ENCODE data around the gene TSPEAR. TPM values are rescaled to one million over a fixed set of nuclear protein-coding genes. Genes with fewer than 3 reads are reported as not detected.

The TSPEAR gene
- polyA plus RNA-seq (2012; ENCODE audit: insufficient read length, low read depth) = 0.48 TPM

GRCh38 chr21:44711327-44712202, at the start of gene TSPEAR:
TSS of gene TSPEAR (minus strand) at chr21:44711572. CDS start at chr21:44711514, 58 bp downstream.
- no peak for TF ChIP-seq FOXP2 (optimal IDR thresholded peaks at IDR 0.05; ENCODE audit: borderline replicate concordance, extremely low read depth, extremely low read length, insufficient read depth)
- no peak for TF ChIP-seq SIN3A (IDR thresholded peaks at IDR 0.05; ENCODE audit: borderline replicate concordance, insufficient read depth, low read length)
- no peak for TF ChIP-seq POLR2AphosphoS5 (IDR thresholded peaks at IDR 0.05; ENCODE audit: low read depth, low read length)
- no peak for TF ChIP-seq TAF1 (IDR thresholded peaks at IDR 0.05; ENCODE audit: borderline replicate concordance, insufficient read depth, low read length)
- TF ChIP-seq REST (IDR thresholded peaks at IDR 0.05; ENCODE audit: insufficient read depth in 1 of 2, low read depth in 2 of 2, low read length in 2 of 2) = no peak

GRCh38 chr21:44760376-44760775, 49.0 kb upstream of the TSPEAR start:
- TF ChIP-seq REST (IDR thresholded peaks at IDR 0.05; ENCODE audit: insufficient read depth in 1 of 2, low read depth in 2 of 2, low read length in 2 of 2) (no peak), POLR2AphosphoS5 (IDR thresholded peaks at IDR 0.05; ENCODE audit: low read depth, low read length) (no peak), SIN3A (IDR thresholded peaks at IDR 0.05; ENCODE audit: borderline replicate concordance, insufficient read depth, low read length) (no peak), FOXP2 (optimal IDR thresholded peaks at IDR 0.05; ENCODE audit: borderline replicate concordance, extremely low read depth, extremely low read length, insufficient read depth) (no peak), TAF1 (IDR thresholded peaks at IDR 0.05; ENCODE audit: borderline replicate concordance, insufficient read depth, low read length) (no peak)

- TF ChIP-seq REST (IDR thresholded peaks at IDR 0.05; ENCODE audit: insufficient read depth in 1 of 2, low read depth in 2 of 2, low read length in 2 of 2) (no peak), SIN3A (IDR thresholded peaks at IDR 0.05; ENCODE audit: borderline replicate concordance, insufficient read depth, low read length) (no peak), FOXP2 (optimal IDR thresholded peaks at IDR 0.05; ENCODE audit: borderline replicate concordance, extremely low read depth, extremely low read length, insufficient read depth) (no peak), TAF1 (IDR thresholded peaks at IDR 0.05; ENCODE audit: borderline replicate concordance, insufficient read depth, low read length) (no peak), POLR2AphosphoS5 (IDR thresholded peaks at IDR 0.05; ENCODE audit: low read depth, low read length) (no peak)
These were observed 48.4 kb upstream of the TSPEAR start for GRCh38 chr21:44759628-44760285.

GRCh38 chr21:44758781-44759627, 47.6 kb upstream of the TSPEAR start:
- TF ChIP-seq POLR2AphosphoS5 (IDR thresholded peaks at IDR 0.05; ENCODE audit: low read depth, low read length) (no peak), TAF1 (IDR thresholded peaks at IDR 0.05; ENCODE audit: borderline replicate concordance, insufficient read depth, low read length) (no peak), FOXP2 (optimal IDR thresholded peaks at IDR 0.05; ENCODE audit: borderline replicate concordance, extremely low read depth, extremely low read length, insufficient read depth) (no peak)

- TF ChIP-seq TAF1 (IDR thresholded peaks at IDR 0.05; ENCODE audit: borderline replicate concordance, insufficient read depth, low read length) = no peak
- no peak for TF ChIP-seq REST (IDR thresholded peaks at IDR 0.05; ENCODE audit: insufficient read depth in 1 of 2, low read depth in 2 of 2, low read length in 2 of 2)
- no peak for TF ChIP-seq FOXP2 (optimal IDR thresholded peaks at IDR 0.05; ENCODE audit: borderline replicate concordance, extremely low read depth, extremely low read length, insufficient read depth)
- TF ChIP-seq POLR2AphosphoS5 (IDR thresholded peaks at IDR 0.05; ENCODE audit: low read depth, low read length) = no peak
- no peak for TF ChIP-seq SIN3A (IDR thresholded peaks at IDR 0.05; ENCODE audit: borderline replicate concordance, insufficient read depth, low read length)
These were observed 46.8 kb upstream of the TSPEAR start for GRCh38 chr21:44758141-44758561.

All from PFSK-1 (cell line).